GM12873 (cell line): Measurements from ENCODE around the gene RNF135.

ENCODE experiments used
- TF ChIP-seq, protein P1 (sequence below): IDR thresholded peaks from 2 replicates; pipeline ENCODE4 v1.5.1; 2012; ENCODE audit warnings: low read depth, mild to moderate bottlenecking, moderate library complexity, low read length, control low read depth; ENCODE audit not compliant: insufficient read depth; ENCODE audit errors: missing control alignments

The RNF135 gene

DNA sequence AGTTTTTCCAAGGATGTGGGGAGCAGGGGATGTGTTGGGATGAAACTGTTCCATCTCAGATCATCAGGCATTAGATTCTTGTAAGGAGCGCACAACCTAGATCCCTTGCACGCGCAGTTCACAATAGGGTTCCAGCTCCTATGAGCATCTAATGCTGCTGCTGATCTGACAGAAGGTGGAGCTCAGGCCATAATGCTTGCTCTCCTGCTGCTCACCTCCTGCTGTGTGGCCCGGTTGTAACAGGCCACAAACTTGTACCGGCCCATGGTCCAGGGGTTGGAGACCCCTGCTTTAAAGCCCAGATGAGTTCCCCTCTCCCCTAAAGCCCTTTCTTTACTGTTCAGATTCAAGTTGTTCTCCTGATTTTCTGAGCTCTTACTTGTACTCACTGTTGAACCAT is 44.8 kb downstream of the RNF135 start:
- TF ChIP-seq, protein P1, sequence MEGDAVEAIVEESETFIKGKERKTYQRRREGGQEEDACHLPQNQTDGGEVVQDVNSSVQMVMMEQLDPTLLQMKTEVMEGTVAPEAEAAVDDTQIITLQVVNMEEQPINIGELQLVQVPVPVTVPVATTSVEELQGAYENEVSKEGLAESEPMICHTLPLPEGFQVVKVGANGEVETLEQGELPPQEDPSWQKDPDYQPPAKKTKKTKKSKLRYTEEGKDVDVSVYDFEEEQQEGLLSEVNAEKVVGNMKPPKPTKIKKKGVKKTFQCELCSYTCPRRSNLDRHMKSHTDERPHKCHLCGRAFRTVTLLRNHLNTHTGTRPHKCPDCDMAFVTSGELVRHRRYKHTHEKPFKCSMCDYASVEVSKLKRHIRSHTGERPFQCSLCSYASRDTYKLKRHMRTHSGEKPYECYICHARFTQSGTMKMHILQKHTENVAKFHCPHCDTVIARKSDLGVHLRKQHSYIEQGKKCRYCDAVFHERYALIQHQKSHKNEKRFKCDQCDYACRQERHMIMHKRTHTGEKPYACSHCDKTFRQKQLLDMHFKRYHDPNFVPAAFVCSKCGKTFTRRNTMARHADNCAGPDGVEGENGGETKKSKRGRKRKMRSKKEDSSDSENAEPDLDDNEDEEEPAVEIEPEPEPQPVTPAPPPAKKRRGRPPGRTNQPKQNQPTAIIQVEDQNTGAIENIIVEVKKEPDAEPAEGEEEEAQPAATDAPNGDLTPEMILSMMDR = no peak

DNA sequence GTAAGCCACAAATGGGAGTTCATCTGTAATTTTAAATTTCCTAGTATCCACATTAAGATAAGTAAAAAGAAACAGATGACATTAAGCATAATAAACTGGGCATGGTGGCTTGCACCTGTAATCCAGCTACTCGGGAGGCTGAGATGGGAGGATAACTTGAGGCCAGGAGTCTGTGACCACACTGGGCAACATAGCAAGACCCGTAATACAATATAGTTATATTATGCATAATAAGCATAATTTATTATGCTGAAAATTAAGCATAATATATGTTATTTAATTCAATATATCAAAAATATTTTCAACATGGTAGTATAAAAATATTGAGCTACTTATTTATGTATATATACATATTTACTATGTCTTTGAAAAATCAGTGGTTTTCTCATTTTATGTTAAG is 48.2 kb downstream of the RNF135 start:
- TF ChIP-seq, protein P1 = no peak

DNA sequence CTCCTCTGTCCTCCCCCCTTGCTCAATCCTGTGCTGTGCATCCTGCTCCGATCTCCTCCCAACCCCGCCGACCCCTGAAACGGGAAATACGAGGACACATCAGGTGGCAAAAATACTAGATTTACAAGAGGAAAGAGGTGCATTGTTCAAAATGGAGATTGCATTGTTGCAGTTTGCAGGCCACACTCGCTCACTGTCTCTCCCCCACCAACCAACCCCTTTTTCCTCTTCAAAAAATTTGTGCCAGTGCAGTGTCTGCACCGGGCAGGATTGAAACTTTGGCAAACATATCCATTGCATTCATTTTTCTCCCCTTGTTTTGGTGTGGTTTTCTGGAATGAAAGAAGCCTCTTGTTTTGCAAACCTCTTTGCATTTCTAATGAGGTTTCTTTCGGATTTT is 61.0 kb downstream of the RNF135 start:
- TF ChIP-seq, protein P1 = no peak

DNA sequence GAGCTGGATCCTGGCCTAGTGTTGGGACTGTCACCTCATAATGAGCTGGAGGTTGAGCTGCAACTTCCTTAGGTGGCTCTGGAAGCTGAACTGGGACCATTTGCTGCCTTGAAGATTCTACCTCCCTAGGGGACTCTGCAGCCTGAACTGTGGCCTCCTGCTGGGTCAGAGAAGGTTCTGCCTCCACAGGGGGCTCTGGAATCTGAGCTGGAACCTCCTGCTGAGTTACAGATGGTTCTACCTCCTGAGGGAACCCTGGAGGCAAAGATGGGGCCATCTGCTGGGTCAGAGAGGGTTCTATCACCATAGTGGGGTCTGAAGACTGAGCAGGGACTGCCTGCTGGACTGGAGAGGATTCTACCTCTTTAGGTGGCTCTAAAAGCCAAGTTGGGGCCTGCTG is 77.3 kb downstream of the RNF135 start:
- TF ChIP-seq, protein P1 = no peak

DNA sequence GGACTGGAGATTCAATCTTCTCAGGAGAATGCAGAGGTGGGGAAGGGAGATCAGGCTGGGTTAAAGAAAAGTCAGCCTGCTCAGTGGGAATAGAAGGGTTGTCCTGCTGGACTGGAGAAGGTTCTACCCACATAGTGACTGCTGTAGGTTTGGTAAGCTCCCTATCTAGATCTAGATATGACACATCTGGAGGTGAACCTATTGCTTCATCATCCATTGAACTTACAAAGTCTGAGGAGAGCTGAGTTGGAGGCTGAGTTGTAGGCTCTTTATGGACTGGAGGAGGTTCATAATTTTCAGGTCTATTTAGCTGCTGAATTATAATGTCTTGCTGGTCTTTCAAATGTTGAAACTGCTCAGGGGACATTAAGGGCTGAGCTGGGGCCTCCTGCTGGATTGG is 77.9 kb downstream of the RNF135 start:
- TF ChIP-seq, protein P1 = no peak
